Measurements from ENCODE around the gene TSC2. TPM values are rescaled to one million over a fixed set of nuclear protein-coding genes. Genes with fewer than 3 reads are reported as not detected.
"Not testable (repeated sequence)": the region's sequence is repeated elsewhere in the genome, so short reads cannot be mapped to it uniquely, and the experiment has no call there.

Gene TSC2
- total RNA-seq, 1 donor from 2014 or later = 67.9 TPM

DNA sequence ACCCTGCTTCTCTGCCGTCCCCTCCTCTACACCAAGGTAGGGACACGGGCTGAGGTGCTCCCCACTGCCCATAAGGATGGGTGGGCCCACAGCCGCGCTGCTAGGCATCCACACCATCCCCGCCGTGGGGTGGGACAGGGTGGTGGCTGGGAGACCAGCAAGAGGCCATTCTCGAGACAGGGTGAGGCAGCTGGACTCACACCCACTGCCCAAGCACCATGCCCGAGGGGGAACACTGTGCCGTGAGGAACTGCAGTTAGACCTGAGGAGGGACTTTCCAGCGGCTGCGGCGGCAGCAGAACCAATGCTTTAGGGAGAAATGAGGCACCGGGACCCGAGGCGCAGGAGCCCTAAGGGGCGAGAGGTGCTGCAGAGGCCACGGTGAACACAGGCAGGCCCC lies 74.6 kb downstream of the TSC2 start:
- Histone ChIP-seq H3K4me3 (ENCODE audit: low read depth, low read length) (no peak overlapping the region), H3K27me3 (ENCODE audit: control insufficient read depth, insufficient read depth, low read length) (no peaks in the 10 kb centered on the region), H3K36me3 (ENCODE audit: control insufficient read depth, insufficient read depth, low read length) (no peaks in the 10 kb centered on the region)
- no peak for DNase-seq (ENCODE audit: low read depth)
- TF ChIP-seq, protein P1, sequence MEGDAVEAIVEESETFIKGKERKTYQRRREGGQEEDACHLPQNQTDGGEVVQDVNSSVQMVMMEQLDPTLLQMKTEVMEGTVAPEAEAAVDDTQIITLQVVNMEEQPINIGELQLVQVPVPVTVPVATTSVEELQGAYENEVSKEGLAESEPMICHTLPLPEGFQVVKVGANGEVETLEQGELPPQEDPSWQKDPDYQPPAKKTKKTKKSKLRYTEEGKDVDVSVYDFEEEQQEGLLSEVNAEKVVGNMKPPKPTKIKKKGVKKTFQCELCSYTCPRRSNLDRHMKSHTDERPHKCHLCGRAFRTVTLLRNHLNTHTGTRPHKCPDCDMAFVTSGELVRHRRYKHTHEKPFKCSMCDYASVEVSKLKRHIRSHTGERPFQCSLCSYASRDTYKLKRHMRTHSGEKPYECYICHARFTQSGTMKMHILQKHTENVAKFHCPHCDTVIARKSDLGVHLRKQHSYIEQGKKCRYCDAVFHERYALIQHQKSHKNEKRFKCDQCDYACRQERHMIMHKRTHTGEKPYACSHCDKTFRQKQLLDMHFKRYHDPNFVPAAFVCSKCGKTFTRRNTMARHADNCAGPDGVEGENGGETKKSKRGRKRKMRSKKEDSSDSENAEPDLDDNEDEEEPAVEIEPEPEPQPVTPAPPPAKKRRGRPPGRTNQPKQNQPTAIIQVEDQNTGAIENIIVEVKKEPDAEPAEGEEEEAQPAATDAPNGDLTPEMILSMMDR (IDR thresholded peaks at IDR 0.05; ENCODE audit: insufficient read depth, low read length, poor library complexity, severe bottlenecking) = no peak

DNA sequence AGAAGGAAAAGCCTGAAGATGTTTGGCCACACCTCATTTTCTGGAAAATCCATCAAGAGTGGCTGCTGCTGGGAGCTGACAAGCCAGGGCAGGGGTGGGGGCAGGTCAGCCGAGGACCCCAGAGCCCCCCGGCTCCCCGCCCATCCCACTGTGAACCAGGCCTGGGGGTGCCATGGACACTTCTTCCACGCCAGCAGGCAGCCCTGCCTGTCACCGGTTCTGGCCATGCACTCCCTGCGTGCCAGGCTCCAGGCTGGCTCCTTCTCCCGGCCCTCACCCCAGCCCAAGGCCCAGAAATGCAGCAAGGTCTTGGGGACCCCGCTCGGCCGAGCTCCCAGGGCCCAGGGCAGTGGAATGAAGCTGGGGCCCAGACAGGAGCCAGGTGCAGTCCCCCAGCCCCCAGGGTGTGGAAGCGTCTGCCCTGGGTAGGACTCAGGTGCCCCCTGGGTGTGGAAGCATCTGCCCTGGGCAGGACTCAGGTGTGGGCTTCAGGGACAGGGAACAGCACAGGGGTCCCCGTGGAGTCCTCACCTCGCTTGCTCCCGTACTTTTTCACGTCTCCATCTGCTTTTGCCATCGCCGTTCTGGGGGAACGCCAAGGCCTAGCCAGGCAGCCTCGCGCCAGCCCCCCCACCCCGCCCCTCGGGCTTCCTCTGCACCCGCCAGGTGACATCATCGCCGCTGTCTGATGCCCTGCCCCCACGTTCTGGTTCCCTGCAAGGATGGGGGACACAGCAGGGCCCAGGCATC lies 75.3 kb downstream of the TSC2 start:
- not testable (repeated sequence) for DNase-seq (ENCODE audit: low read depth); H3K36me3 ChIP-seq (ENCODE audit: control insufficient read depth, insufficient read depth, low read length); H3K27me3 ChIP-seq (ENCODE audit: control insufficient read depth, insufficient read depth, low read length); H3K4me3 ChIP-seq (ENCODE audit: low read depth, low read length)

DNA sequence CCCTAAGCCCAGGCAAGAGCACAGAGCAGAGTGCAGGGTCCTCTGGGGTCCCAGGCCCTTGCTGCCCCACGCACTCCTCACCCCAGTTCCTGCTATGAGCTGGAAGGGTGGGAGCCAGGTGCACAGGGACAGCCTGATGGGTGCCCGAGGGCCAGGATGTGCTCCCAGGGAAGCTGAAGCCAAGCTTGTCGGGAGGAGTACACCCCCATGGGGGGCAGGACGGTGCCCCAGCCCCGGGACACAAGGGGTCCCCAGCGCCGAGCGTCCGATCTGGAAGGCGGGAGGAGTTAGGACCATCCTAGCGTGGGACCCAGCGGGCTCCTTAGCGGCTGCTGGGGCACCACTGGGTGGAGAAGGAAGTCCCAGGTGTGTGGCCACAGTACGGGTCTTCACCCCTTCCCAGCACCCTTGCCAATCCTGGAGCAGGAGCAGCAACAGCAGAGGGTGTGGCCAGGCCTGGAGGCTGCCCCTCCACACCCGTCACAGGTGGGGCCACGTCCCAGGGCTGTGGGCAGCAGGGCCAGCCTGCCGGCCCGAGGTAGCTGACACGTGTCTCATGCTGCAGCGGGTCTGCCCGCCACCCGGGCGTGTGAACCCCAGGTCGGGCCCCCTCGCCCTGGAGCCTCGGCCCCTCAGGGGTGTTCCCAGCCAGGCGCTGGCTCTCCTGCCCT lies 76.1 kb downstream of the TSC2 start:
- DNase-seq (ENCODE audit: low read depth); H3K4me3 ChIP-seq (ENCODE audit: low read depth, low read length); H3K36me3 ChIP-seq (ENCODE audit: control insufficient read depth, insufficient read depth, low read length); H3K27me3 ChIP-seq (ENCODE audit: control insufficient read depth, insufficient read depth, low read length): not testable (repeated sequence)

DNA sequence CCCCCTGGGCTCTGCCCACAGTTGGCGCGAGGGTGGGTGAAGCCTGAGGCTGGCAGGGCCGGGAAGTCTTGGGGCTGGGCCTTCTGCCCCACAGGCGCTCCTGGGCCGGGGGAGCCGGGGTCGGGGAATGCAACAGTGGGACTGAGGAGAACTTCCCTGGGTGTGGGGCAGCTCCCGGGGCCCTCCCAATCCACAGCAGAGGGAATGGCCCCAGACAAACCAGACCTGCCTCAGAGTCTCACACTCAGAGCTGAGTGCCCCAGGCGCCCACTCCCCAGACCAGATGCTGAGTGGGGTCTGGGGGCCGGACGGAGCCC lies 76.5 kb downstream of the TSC2 start:
- not testable (repeated sequence) for H3K4me3 ChIP-seq (ENCODE audit: low read depth, low read length); H3K27me3 ChIP-seq (ENCODE audit: control insufficient read depth, insufficient read depth, low read length); H3K36me3 ChIP-seq (ENCODE audit: control insufficient read depth, insufficient read depth, low read length); DNase-seq (ENCODE audit: low read depth)

DNA sequence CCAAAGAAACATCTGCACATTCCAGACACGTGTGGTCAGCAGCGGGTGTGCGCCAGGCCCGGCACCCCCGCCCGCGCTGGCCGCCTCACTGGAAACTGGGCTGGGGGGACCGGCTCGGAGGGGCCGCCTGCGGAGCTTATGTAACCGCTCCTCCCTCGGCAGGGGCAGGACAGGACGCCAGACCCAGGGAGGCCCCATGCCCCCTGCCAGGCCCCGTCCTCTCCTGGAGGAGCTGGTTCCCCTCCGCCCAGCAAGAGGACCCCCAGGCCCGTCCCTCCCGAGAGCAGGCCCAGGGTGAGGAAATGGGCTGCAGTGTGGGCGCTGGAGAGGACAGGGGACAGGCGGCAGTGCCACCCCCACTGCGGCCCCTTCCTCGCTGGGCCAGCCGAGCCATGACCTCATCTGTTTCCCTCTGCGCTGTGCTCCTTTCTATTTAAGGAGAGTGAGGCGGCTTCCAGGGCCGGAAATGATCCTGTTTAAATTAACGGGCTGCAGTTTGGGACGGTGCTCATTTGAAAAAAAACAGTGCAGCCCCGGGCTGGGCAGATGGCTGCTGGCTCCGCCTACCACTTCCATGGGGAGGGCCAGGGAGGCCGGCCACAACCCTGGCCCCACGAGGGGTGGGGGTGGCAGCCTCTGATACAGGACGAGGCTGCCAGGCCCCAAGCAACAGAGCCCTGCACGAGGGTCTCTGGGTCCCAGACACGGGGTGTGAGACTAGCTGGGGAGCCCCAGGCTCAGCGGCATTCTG lies 77.1 kb downstream of the TSC2 start:
- H3K4me3 ChIP-seq (ENCODE audit: low read depth, low read length) = peak overlapping the region; percentile 22
- not testable (repeated sequence) for DNase-seq (ENCODE audit: low read depth); H3K36me3 ChIP-seq (ENCODE audit: control insufficient read depth, insufficient read depth, low read length)

DNA sequence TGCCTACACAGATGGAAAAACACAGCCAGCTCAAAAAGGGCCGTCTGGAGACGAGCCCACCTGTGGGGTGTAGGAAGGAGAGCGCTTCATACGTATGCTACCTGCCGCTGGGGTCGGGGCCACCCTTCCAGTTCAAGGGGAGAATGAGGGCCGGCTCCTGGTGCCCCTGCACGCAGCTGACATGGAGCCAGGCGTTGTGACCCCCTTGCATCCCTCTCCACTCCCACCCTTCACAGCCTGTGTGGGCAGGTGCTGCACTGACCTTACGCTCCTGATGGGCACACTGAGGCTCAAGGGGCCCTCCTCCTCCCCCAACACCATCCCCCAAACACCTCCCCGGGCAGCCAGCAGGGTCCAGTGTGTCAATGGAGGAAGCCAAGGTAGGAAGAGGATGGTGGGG lies 77.8 kb downstream of the TSC2 start:
- not testable (repeated sequence) for DNase-seq (ENCODE audit: low read depth); H3K36me3 ChIP-seq (ENCODE audit: control insufficient read depth, insufficient read depth, low read length); H3K4me3 ChIP-seq (ENCODE audit: low read depth, low read length); H3K27me3 ChIP-seq (ENCODE audit: control insufficient read depth, insufficient read depth, low read length)

More for the DNA sequence above, 77.1 kb downstream of the TSC2 start:
- H3K27me3 ChIP-seq (ENCODE audit: control insufficient read depth, insufficient read depth, low read length) = not testable (repeated sequence)

DNA sequence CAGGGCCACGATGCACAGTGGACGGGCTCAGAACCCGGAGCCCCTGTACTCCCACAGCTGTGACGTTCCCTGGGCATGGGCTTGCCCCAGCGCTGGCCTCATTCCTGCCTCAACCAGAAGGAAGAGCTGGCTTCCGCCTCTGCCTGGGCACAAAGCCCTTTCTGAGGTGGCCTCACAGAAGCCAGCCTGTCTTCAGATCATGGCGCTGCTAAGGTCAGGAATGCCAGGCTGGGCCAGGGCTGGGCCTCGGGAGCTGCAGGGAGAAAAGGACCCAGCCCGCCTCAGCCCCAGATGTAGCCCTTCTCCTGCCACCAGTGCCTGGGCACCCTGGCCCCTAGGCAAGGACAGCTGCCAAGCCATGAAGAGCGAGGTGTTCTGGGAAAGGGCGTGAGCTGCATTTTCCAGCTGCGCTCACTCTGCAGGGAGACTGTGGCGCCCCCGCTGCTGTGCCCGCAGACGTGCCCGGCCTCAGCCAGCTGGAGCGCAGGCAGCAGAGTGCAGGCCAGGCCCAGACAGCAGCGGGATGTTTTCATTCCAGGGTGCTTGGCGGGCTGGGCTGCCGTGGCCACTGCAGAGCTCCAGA lies 78.5 kb downstream of the TSC2 start:
- H3K27me3 ChIP-seq (ENCODE audit: control insufficient read depth, insufficient read depth, low read length); H3K4me3 ChIP-seq (ENCODE audit: low read depth, low read length); DNase-seq (ENCODE audit: low read depth); H3K36me3 ChIP-seq (ENCODE audit: control insufficient read depth, insufficient read depth, low read length): not testable (repeated sequence)

DNA sequence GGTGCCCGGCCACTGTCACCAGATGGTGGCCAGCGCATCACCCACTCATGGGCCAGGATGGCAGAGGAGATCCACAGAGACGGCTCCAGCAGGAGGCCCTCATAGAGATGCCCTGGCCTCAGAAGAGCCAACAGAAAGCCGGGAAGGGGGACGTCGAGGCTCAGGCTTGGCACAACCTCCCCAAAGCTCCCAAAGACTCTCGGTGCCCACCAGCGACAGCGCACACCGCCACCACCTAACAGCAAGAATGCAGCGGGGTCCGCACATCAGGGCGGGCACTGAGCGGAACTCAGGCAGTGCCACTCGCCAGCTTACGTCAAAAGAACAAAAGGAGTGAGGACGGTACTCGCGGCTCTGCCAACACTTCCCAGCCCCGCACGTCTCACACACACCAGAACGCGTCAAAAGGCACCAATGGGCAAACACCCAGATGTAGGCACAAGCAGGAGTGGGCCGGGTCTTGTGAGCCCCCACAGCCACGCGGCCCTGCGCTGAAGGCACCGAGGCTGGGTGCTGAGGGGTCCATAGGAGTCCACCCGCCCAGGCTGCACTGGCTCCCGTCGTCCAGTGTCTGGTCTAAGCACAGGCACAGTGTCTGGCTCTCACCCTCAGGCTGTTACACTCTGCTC lies 79.3 kb downstream of the TSC2 start:
- H3K27me3 ChIP-seq (ENCODE audit: control insufficient read depth, insufficient read depth, low read length); H3K36me3 ChIP-seq (ENCODE audit: control insufficient read depth, insufficient read depth, low read length); DNase-seq (ENCODE audit: low read depth); H3K4me3 ChIP-seq (ENCODE audit: low read depth, low read length): not testable (repeated sequence)

DNA sequence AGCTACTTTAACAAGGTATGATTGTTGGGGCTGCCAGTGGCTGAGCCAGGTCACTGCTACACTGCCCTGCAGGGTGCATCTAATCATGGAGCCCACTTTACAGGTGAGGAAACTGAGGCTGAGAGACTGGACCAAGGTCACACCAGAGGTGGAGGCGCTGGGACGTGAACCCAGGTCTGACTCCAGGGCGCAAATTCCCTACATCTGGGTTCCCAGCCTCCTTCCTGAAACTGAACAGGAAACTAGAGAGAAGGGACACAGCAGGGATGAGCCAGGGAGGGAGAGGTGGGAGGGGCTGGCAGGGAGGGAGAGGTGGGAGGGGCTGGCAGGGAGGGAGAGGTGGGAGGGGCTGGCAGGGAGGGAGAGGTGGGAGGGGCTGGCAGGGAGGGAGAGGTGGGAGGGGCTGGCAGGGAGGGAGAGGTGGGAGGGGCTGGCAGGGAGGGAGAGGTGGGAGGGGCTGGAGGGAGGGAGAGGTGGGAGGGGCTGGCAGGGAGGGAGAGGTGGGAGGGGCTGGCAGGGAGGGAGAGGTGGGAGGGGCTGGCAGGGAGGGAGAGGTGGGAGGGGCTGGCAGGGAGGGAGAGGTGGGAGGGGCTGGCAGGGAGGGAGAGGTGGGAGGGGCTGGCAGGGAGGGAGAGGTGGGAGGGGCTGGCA lies 80.0 kb downstream of the TSC2 start:
- H3K27me3 ChIP-seq (ENCODE audit: control insufficient read depth, insufficient read depth, low read length); DNase-seq (ENCODE audit: low read depth); H3K36me3 ChIP-seq (ENCODE audit: control insufficient read depth, insufficient read depth, low read length); H3K4me3 ChIP-seq (ENCODE audit: low read depth, low read length): not testable (repeated sequence)

DNA sequence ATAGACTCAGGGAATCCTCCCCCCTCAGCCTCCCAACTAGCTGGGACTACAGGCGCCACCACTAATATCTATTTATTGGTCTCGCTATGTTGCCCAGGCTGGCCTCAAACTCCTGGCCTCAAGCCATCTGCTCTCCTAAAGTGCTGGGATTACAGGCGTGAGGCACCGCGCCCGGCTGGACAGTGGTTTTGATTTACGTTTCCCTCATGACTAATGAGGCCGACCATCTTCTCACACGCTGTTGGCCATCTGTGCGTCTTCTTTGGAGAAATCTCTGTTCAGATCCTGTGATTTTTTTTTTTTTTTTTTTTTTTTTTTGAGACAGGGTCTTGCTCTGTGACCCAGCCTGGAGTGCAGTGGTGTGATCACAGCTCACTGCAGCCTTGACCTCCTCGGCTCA lies 81.5 kb downstream of the TSC2 start:
- not testable (repeated sequence) for H3K36me3 ChIP-seq (ENCODE audit: control insufficient read depth, insufficient read depth, low read length); DNase-seq (ENCODE audit: low read depth); H3K27me3 ChIP-seq (ENCODE audit: control insufficient read depth, insufficient read depth, low read length); H3K4me3 ChIP-seq (ENCODE audit: low read depth, low read length)

DNA sequence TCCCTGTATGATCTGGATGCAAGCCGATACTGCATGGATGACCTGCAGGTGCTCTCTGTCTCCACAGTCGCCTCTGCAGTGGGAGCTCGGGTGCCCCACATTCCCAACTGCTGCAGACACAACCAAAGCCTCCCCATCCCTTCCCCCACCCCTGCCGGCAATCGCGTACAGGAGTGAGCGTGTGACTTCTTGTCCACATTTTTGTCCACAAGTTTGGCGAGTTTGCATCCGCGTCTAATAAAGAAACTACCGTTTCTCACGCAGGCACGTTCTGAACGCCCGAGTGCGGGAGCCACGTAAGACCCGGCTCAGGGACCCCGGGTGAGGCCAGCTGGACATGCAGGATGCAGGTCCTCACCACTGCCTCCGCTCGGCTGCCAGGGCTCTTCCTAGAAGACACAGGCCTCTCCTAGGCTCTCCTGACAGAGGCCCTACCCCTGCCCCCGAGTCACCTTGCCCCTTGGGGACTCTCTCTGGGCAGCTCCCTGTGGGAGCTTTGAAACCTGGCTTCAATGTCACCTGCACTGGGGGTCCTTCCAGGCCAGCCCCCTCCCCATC lies 82.2 kb downstream of the TSC2 start:
- H3K27me3 ChIP-seq (ENCODE audit: control insufficient read depth, insufficient read depth, low read length); H3K36me3 ChIP-seq (ENCODE audit: control insufficient read depth, insufficient read depth, low read length); DNase-seq (ENCODE audit: low read depth); H3K4me3 ChIP-seq (ENCODE audit: low read depth, low read length): not testable (repeated sequence)

DNA sequence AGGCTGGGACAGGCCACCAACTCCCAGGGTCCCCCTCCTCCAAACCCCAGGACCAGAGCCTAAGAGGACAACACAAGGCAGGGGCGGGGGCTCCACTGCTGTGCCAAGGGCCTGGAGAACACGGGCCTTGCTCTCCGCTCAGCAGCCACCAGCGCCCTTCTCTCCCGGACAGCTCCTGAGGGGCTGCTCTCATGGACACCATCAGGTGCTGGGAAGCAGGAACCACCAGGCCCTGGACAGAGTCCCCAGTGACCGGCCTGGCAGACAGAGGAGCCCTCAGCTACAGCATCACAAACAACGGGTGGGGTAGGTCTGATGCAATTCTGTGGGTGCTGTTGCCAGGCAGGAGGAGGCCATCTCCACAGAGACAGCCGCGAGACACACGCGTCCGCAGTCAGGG lies 86.0 kb downstream of the TSC2 start:
- H3K4me3 ChIP-seq (ENCODE audit: low read depth, low read length); H3K36me3 ChIP-seq (ENCODE audit: control insufficient read depth, insufficient read depth, low read length); H3K27me3 ChIP-seq (ENCODE audit: control insufficient read depth, insufficient read depth, low read length); DNase-seq (ENCODE audit: low read depth): not testable (repeated sequence)

DNA sequence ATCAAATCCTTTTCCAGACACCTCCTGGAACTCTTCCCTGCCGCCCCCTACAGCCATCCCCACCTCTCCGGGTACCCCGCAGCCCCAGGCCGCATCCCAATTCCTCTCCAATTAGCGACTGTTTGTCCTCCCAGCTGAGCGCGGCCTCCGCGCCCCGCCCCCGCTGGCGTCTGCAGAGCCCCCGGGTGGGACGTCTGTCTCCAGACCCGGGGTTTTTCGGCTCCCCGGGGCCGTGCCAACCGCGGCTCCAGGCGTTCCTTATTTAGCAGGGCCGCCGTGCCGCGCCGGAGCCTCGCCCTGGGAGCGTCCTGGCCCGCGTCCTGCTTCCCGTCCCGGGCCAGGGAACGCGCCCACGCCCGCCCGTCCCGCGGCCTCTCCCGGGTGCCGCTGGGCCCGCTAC lies 87.3 kb downstream of the TSC2 start:
- DNase-seq (ENCODE audit: low read depth); H3K27me3 ChIP-seq (ENCODE audit: control insufficient read depth, insufficient read depth, low read length); H3K36me3 ChIP-seq (ENCODE audit: control insufficient read depth, insufficient read depth, low read length): not testable (repeated sequence)

More for the DNA sequence above, 87.3 kb downstream of the TSC2 start:
- peak overlapping the region; percentile 45 for H3K4me3 ChIP-seq (ENCODE audit: low read depth, low read length)

Data from kidney epithelial cell (primary cell).